WTC11 (cell line): ENCODE results near the gene RFX4. TPM values are rescaled to one million over a fixed set of nuclear protein-coding genes. Genes with fewer than 3 reads are reported as not detected.
A peak's percentile ranks its signal among the peaks of the same experiment; 100 is the strongest.

Experiments
- ATAC-seq: fragments of 200-7000 bp; cut with Tn5 transposase; 2 replicates; pipeline ENCODE4 v1.10.0; 2021; ENCODE audit warnings: mild to moderate bottlenecking, moderate library complexity
- CTCF ChIA-PET: fragments of 300-600 bp; sonication (Branson Sonifier 250); formaldehyde crosslinking; loops from one replicate; lab custom pipeline; 2021; ENCODE audit warnings: antibody characterized with exemption; lab: Charles Lee
- POLR2A ChIA-PET: fragments of 350-600 bp; sonication (Branson Sonifier 250); formaldehyde crosslinking; loops from one replicate; lab custom pipeline; 2021; ENCODE audit warnings: antibody characterized with exemption; lab: Charles Lee
- DNase-seq: peaks from one replicate; pipeline ENCODE4 v3.0.0; 2021; ENCODE audit warnings: low spot score
- H3K27ac Mint-ChIP-seq: 2 replicates; pipeline ENCODE4 v1.8.0; 2021; ENCODE audit warnings: mixed read lengths
- H3K27me3 Mint-ChIP-seq: 2 replicates; pipeline ENCODE4 v1.8.0; 2021; ENCODE audit warnings: low read depth, mild to moderate bottlenecking, moderate library complexity, mixed read lengths
- H3K36me3 Mint-ChIP-seq: 2 replicates; pipeline ENCODE4 v1.8.0; 2021; ENCODE audit warnings: mixed read lengths
- H3K4me1 Mint-ChIP-seq: 2 replicates; pipeline ENCODE4 v1.8.0; 2022; ENCODE audit warnings: mixed read lengths
- H3K4me3 Mint-ChIP-seq: 2 replicates; pipeline ENCODE4 v1.8.0; 2021; ENCODE audit warnings: mild to moderate bottlenecking, moderate library complexity, mixed read lengths
- H3K9me3 Mint-ChIP-seq: 2 replicates; pipeline ENCODE4 v1.8.0; 2021; ENCODE audit warnings: mixed read lengths
- CBFB ChIP-seq: sonication (generic); formaldehyde crosslinking; IDR thresholded peaks from 2 replicates; pipeline ENCODE4 v1.8.1; 2022; ENCODE audit warnings: mild to moderate bottlenecking, low read depth, missing genetic modification reagents
- FOXP1 ChIP-seq: sonication (generic); formaldehyde crosslinking; IDR thresholded peaks from 2 replicates; pipeline ENCODE4 v1.8.0; 2022; ENCODE audit warnings: missing genetic modification reagents, mild to moderate bottlenecking, moderate library complexity, borderline replicate concordance
- KAT7 ChIP-seq: sonication (generic); formaldehyde crosslinking; IDR thresholded peaks from 2 replicates; pipeline ENCODE4 v1.8.1; 2023; ENCODE audit warnings: missing genetic modification reagents, mild to moderate bottlenecking, borderline replicate concordance
- NFATC4 ChIP-seq: fragments of 250-450 bp; sonication (Bioruptor Pico); IDR thresholded peaks from 2 replicates; pipeline ENCODE4 v1.9.0; 2021; ENCODE audit warnings: mild to moderate bottlenecking
- NR1H2 ChIP-seq: sonication (generic); formaldehyde crosslinking; IDR thresholded peaks from 2 replicates; pipeline ENCODE4 v1.9.0; 2021; ENCODE audit warnings: mild to moderate bottlenecking, moderate library complexity, missing genetic modification reagents
- RORB ChIP-seq: fragments of 250-450 bp; sonication (Bioruptor Pico); IDR thresholded peaks from 2 replicates; pipeline ENCODE4 v1.9.0; 2021; ENCODE audit warnings: mild to moderate bottlenecking
- TEAD1 ChIP-seq: sonication (generic); formaldehyde crosslinking; IDR thresholded peaks from 2 replicates; pipeline ENCODE4 v1.8.0; 2022; ENCODE audit warnings: mild to moderate bottlenecking, missing genetic modification reagents
- ZNF416 ChIP-seq: fragments of 250-450 bp; sonication (Bioruptor Pico); IDR thresholded peaks from 2 replicates; pipeline ENCODE4 v1.9.0; 2021; ENCODE audit warnings: mild to moderate bottlenecking, inconsistent platforms
- ZNF671 ChIP-seq: fragments of 250-450 bp; sonication (Bioruptor Pico); IDR thresholded peaks from 2 replicates; pipeline ENCODE4 v1.8.0; 2021; ENCODE audit warnings: mild to moderate bottlenecking
- total RNA-seq: library from RNA; stranded (reverse); gene quantifications from 3 replicates; pipeline ENCODE4 v1.2.3, GENCODE V29; 2021
- TF ChIP-seq, protein P1 (sequence below): fragments of 250-450 bp; sonication (Bioruptor Pico); conservative IDR thresholded peaks from 2 replicates; pipeline ENCODE4 v1.9.0; 2021; ENCODE audit warnings: mild to moderate bottlenecking
- TF ChIP-seq, protein P2 (sequence below): sonication (generic); formaldehyde crosslinking; IDR thresholded peaks from 2 replicates; pipeline ENCODE4 v1.8.1; 2022; ENCODE audit warnings: low read depth, mild to moderate bottlenecking, moderate library complexity, missing genetic modification reagents, borderline replicate concordance
- TF ChIP-seq, protein P3 (sequence below): fragments of 250-450 bp; sonication (Bioruptor Pico); IDR thresholded peaks from 2 replicates; pipeline ENCODE4 v1.9.0; 2021; ENCODE audit warnings: mild to moderate bottlenecking
- TF ChIP-seq, protein P4 (sequence below): sonication (generic); formaldehyde crosslinking; IDR thresholded peaks from 2 replicates; pipeline ENCODE4 v1.8.0; 2023; ENCODE audit warnings: missing genetic modification reagents
- TF ChIP-seq, protein P5 (sequence below): sonication (generic); formaldehyde crosslinking; IDR thresholded peaks from 2 replicates; pipeline ENCODE4 v1.8.1; 2023; ENCODE audit warnings: mild to moderate bottlenecking, missing genetic modification reagents, borderline replicate concordance

Gene RFX4
- total RNA-seq, 1 experiment from 2014 or later: 0.26 TPM

DNA sequence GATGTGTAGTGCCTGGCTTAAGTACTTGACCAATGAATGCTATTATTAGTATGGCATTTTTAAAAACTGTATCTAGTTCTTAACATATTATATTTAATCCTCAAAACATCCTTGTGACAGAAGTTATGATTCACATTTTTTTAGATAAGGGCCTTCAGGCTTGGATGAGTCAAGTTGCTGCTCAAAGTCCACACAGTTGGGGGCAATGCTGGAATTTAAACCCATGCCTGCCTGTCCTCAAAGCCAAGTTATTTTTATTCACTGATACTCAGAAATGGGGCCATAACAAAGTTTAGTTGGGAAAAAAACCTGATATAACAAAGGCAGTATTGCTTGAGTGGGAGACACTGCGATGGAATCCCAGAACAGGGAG is 50.6 kb downstream of the RFX4 start (continued):
- TF ChIP-seq ZNF671 (CRISPR knock-in tag) (no peak), CBFB (no peak)

DNA sequence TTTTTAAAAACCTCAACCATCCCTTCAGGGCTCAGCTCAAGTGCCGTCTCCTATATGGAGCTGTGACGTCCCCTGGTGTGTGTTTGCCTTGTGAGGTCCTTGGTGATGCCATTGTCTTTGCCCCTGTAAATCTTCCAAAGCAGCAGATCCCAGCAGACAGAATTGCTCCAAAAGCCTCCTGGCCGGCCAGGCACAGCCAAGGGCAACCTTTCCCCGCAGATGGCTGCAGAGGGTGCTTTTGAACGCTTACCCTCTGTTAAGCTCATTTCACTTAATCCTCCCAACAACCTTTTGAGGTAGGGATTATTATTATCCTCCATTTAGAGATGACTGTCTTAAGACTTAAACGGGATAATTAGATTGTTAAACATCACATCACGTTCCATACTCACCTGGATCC is 51.4 kb downstream of the RFX4 start:
- no peaks in the 10 kb centered on the region for H3K4me1 Mint-ChIP-seq
- H3K36me3 Mint-ChIP-seq: no peaks in the 10 kb centered on the region
- TF ChIP-seq, protein P1, sequence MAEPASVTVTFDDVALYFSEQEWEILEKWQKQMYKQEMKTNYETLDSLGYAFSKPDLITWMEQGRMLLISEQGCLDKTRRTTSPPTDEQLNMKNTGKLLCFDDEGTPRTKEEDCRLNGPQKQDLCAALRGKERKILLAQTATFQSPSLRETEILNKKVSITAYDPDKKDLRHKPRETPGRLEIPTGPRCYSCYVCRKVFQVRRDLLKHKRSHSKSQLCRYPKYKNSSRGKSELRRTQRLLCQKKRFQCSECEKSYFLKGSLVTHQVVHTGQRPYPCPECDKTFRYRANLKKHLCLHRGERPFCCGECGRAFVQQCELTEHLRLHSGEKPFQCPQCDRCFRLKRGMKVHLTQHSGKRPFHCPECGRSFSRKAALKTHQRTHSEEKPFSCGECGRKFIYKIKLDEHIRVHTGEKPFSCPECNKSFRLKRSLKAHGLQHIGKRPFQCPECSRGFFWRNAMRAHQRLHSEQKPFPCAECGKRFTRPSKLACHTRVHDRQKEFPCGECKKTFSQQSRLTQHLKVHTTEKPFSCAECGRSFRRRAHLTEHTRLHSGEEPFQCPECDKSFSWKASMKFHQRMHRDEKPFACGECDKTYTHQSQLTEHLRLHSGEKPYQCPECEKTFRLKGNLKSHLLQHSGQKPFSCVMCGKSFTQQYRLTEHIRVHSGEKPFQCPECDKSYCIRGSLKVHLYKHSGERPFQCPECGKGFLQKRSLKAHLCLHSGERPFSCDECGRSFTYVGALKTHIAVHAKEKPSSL (CRISPR knock-in tag): no peak
- TF ChIP-seq, protein P2, sequence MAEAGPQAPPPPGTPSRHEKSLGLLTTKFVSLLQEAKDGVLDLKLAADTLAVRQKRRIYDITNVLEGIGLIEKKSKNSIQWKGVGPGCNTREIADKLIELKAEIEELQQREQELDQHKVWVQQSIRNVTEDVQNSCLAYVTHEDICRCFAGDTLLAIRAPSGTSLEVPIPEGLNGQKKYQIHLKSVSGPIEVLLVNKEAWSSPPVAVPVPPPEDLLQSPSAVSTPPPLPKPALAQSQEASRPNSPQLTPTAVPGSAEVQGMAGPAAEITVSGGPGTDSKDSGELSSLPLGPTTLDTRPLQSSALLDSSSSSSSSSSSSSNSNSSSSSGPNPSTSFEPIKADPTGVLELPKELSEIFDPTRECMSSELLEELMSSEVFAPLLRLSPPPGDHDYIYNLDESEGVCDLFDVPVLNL (CRISPR knock-in tag): no peak
- TF ChIP-seq, protein P3, sequence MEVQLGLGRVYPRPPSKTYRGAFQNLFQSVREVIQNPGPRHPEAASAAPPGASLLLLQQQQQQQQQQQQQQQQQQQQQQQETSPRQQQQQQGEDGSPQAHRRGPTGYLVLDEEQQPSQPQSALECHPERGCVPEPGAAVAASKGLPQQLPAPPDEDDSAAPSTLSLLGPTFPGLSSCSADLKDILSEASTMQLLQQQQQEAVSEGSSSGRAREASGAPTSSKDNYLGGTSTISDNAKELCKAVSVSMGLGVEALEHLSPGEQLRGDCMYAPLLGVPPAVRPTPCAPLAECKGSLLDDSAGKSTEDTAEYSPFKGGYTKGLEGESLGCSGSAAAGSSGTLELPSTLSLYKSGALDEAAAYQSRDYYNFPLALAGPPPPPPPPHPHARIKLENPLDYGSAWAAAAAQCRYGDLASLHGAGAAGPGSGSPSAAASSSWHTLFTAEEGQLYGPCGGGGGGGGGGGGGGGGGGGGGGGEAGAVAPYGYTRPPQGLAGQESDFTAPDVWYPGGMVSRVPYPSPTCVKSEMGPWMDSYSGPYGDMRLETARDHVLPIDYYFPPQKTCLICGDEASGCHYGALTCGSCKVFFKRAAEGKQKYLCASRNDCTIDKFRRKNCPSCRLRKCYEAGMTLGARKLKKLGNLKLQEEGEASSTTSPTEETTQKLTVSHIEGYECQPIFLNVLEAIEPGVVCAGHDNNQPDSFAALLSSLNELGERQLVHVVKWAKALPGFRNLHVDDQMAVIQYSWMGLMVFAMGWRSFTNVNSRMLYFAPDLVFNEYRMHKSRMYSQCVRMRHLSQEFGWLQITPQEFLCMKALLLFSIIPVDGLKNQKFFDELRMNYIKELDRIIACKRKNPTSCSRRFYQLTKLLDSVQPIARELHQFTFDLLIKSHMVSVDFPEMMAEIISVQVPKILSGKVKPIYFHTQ (CRISPR knock-in tag): no peak
- TF ChIP-seq NR1H2 (CRISPR knock-in tag) (no peak), KAT7 (CRISPR knock-in tag) (no peak), NFATC4 (CRISPR knock-in tag) (no peak), RORB (CRISPR knock-in tag) (no peak)
- TF ChIP-seq, protein P4, sequence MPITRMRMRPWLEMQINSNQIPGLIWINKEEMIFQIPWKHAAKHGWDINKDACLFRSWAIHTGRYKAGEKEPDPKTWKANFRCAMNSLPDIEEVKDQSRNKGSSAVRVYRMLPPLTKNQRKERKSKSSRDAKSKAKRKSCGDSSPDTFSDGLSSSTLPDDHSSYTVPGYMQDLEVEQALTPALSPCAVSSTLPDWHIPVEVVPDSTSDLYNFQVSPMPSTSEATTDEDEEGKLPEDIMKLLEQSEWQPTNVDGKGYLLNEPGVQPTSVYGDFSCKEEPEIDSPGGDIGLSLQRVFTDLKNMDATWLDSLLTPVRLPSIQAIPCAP (CRISPR knock-in tag): no peak
- H3K27ac Mint-ChIP-seq: no peak overlapping the region
- ChIA-PET POLR2A (no interaction called here), CTCF (interaction anchor here (1.1 kb wide), 1 partner anchor 285 kb away, joined by 4 read pairs; no protein-coding TSS in a partner anchor)
- ATAC-seq (no peak), DNase-seq (no peak)
- no peak overlapping the region for H3K4me3 Mint-ChIP-seq
- H3K27me3 Mint-ChIP-seq: no peaks in the 10 kb centered on the region; the same call in 1 of the 2 replicates
- H3K9me3 Mint-ChIP-seq: no peaks in the 10 kb centered on the region

DNA sequence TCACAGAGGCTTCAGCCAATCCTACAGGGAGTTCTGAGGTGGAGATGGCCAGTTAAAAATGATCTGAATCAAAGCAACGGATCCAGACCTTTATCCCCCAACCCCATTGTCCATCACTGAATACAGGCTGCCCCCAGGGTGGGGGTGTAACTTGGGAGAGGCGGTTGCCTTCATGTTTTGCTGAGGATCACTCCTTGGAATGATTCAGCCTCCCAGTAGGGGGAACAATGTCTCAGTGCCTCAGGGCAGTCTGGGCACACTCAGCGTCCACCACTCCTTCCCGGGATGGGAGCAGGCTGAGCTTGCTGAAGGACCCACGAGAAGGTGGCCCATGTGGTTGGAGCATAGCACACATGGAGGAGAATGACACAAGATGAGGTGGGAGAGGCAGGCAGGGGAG is 60.2 kb downstream of the RFX4 start:
- TF ChIP-seq TEAD1: no peak
- TF ChIP-seq, protein P5, sequence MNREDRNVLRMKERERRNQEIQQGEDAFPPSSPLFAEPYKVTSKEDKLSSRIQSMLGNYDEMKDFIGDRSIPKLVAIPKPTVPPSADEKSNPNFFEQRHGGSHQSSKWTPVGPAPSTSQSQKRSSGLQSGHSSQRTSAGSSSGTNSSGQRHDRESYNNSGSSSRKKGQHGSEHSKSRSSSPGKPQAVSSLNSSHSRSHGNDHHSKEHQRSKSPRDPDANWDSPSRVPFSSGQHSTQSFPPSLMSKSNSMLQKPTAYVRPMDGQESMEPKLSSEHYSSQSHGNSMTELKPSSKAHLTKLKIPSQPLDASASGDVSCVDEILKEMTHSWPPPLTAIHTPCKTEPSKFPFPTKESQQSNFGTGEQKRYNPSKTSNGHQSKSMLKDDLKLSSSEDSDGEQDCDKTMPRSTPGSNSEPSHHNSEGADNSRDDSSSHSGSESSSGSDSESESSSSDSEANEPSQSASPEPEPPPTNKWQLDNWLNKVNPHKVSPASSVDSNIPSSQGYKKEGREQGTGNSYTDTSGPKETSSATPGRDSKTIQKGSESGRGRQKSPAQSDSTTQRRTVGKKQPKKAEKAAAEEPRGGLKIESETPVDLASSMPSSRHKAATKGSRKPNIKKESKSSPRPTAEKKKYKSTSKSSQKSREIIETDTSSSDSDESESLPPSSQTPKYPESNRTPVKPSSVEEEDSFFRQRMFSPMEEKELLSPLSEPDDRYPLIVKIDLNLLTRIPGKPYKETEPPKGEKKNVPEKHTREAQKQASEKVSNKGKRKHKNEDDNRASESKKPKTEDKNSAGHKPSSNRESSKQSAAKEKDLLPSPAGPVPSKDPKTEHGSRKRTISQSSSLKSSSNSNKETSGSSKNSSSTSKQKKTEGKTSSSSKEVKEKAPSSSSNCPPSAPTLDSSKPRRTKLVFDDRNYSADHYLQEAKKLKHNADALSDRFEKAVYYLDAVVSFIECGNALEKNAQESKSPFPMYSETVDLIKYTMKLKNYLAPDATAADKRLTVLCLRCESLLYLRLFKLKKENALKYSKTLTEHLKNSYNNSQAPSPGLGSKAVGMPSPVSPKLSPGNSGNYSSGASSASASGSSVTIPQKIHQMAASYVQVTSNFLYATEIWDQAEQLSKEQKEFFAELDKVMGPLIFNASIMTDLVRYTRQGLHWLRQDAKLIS (CRISPR knock-in tag): no peak
- TF ChIP-seq ZNF416: no peak
- no peak for TF ChIP-seq FOXP1 (CRISPR knock-in tag)
- CTCF ChIA-PET: no interaction called here
- POLR2A ChIA-PET: no interaction called here
- no peak overlapping the region for H3K4me3 Mint-ChIP-seq
- peaks cover 7% of the 10 kb centered on the region for H3K4me1 Mint-ChIP-seq
- H3K27ac Mint-ChIP-seq: no peak overlapping the region
- no peak for DNase-seq
- H3K9me3 Mint-ChIP-seq: no peaks in the 10 kb centered on the region
- no peaks in the 10 kb centered on the region for H3K36me3 Mint-ChIP-seq
- ATAC-seq: peak; percentile 50; the same call in 1 of the 2 replicates
- no peaks in the 10 kb centered on the region for H3K27me3 Mint-ChIP-seq
